ENCODE results near the gene SLC35F2. TPM values are rescaled to one million over a fixed set of nuclear protein-coding genes. Genes with fewer than 3 reads are reported as not detected.

The SLC35F2 gene
- polyA plus RNA-seq, 1 donor from 2014 or later: 0.59 TPM

DNA sequence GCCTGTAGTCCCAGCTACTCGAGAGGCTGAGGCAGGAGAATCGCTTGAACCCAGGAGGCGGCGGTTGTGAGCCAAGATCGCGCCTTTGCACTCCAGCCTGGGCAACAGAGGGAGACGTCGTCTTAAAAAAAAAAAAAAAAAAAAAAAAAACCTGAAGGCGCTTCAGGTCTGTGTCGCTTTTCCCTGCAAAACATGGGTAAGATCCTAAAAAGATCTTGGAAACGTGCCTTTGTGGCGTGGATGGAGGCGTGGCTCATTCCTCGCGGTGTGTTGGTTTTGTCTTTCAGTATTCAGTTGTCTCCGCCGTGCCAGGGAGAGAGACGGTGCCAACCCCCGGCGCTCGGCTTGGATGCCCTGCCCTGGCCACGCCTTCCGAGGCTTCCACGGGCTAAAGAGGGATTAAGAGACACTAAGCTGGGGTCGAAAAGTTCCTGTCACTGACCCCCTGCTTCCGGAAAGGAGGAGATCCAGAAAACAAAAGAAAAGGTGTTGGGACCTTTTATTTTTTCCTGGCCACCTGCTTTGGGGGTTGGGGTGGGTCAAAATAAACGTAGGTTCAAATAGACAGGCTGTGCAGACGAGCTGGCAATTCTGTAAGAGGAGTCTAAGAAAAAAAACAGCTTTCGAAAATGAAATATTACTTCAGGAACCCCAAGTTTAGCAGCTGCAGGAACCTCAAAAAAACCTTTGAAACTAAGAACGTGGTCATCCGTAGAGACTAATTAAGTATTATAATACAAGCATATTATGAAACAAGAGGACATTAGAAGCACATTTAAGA lies 1.1 kb upstream of the SLC35F2 start:
- no peaks in the 10 kb centered on the region for H3F3A ChIP-seq (ENCODE audit: insufficient read depth, low read length, poor library complexity, severe bottlenecking)
- H3K27me3 ChIP-seq (ENCODE audit: insufficient read depth, low read depth, low read length): peaks cover 45% of the 10 kb centered on the region
- no peak overlapping the region for H3K27ac ChIP-seq (ENCODE audit: low read length)
- no peaks in the 10 kb centered on the region for H3K9me3 ChIP-seq (ENCODE audit: low read length)
- peak overlapping the region; percentile 55 for H3K4me2 ChIP-seq (ENCODE audit: low read length)
- no peaks in the 10 kb centered on the region for H4K20me1 ChIP-seq (ENCODE audit: insufficient read depth)
- no peaks in the 10 kb centered on the region for H3K36me3 ChIP-seq (ENCODE audit: insufficient read depth, low read length)
- H3K9me2 ChIP-seq (ENCODE audit: insufficient read depth, low read length): no peaks in the 10 kb centered on the region
- no peak overlapping the region for H3K9ac ChIP-seq (ENCODE audit: low read length)
- TF ChIP-seq, protein P1, sequence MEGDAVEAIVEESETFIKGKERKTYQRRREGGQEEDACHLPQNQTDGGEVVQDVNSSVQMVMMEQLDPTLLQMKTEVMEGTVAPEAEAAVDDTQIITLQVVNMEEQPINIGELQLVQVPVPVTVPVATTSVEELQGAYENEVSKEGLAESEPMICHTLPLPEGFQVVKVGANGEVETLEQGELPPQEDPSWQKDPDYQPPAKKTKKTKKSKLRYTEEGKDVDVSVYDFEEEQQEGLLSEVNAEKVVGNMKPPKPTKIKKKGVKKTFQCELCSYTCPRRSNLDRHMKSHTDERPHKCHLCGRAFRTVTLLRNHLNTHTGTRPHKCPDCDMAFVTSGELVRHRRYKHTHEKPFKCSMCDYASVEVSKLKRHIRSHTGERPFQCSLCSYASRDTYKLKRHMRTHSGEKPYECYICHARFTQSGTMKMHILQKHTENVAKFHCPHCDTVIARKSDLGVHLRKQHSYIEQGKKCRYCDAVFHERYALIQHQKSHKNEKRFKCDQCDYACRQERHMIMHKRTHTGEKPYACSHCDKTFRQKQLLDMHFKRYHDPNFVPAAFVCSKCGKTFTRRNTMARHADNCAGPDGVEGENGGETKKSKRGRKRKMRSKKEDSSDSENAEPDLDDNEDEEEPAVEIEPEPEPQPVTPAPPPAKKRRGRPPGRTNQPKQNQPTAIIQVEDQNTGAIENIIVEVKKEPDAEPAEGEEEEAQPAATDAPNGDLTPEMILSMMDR (IDR thresholded peaks at IDR 0.05; ENCODE audit: poor library complexity, severe bottlenecking): no peak
- no peaks in the 10 kb centered on the region for H3K79me2 ChIP-seq (replicated peaks; ENCODE audit: insufficient read depth, low read length)
- peak overlapping the region; percentile 77 for H3K4me3 ChIP-seq (ENCODE audit: low read length)
- no peak overlapping the region for H2AFZ ChIP-seq (ENCODE audit: low read depth, low read length)

DNA sequence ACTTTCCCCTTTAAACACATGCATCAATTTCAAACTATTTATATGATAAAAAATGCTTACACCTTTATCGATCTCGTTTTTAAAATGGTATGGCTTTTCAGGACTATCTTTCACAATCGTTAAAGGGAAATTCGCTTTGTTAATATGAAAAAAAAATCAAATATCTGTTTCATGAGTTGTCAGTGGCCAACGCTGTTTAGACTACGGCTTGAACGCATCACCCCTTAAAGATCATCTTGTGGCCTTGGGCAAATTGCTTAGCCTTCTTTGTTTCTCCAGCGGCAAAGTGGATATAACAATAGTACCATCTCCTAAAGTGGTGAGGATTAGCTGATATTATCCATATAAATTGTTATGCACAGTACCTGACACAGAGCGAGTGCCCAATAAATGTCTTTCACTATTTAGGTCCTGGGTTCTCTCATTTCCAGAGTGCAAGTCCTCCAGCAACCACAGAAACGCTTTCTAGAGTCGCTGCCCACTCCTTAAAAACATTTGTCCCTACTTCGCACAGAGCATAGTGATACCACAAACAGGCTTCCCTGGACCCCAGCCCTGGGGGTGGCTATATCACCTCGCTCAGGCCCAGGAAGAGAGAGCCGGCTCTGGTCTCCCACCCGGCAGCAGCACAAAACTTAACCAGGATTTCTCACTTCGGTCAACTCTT lies 904 bp downstream of the SLC35F2 start:
- Histone ChIP-seq H3K4me3 (ENCODE audit: low read length) (peak overlapping the region; percentile 77), H3K27me3 (ENCODE audit: insufficient read depth, low read depth, low read length) (peaks cover 45% of the 10 kb centered on the region), H3K27ac (ENCODE audit: low read length) (no peak overlapping the region), H3K4me2 (ENCODE audit: low read length) (peak overlapping the region; percentile 43), H3K79me2 (replicated peaks; ENCODE audit: insufficient read depth, low read length) (no peaks in the 10 kb centered on the region), H3K9me3 (ENCODE audit: low read length) (no peaks in the 10 kb centered on the region), H4K20me1 (ENCODE audit: insufficient read depth) (no peaks in the 10 kb centered on the region), H3K36me3 (ENCODE audit: insufficient read depth, low read length) (no peaks in the 10 kb centered on the region), H3K9me2 (ENCODE audit: insufficient read depth, low read length) (no peaks in the 10 kb centered on the region), H3K9ac (ENCODE audit: low read length) (no peak overlapping the region), H3F3A (ENCODE audit: insufficient read depth, low read length, poor library complexity, severe bottlenecking) (no peaks in the 10 kb centered on the region), H2AFZ (ENCODE audit: low read depth, low read length) (no peak overlapping the region)
- TF ChIP-seq, protein P2, sequence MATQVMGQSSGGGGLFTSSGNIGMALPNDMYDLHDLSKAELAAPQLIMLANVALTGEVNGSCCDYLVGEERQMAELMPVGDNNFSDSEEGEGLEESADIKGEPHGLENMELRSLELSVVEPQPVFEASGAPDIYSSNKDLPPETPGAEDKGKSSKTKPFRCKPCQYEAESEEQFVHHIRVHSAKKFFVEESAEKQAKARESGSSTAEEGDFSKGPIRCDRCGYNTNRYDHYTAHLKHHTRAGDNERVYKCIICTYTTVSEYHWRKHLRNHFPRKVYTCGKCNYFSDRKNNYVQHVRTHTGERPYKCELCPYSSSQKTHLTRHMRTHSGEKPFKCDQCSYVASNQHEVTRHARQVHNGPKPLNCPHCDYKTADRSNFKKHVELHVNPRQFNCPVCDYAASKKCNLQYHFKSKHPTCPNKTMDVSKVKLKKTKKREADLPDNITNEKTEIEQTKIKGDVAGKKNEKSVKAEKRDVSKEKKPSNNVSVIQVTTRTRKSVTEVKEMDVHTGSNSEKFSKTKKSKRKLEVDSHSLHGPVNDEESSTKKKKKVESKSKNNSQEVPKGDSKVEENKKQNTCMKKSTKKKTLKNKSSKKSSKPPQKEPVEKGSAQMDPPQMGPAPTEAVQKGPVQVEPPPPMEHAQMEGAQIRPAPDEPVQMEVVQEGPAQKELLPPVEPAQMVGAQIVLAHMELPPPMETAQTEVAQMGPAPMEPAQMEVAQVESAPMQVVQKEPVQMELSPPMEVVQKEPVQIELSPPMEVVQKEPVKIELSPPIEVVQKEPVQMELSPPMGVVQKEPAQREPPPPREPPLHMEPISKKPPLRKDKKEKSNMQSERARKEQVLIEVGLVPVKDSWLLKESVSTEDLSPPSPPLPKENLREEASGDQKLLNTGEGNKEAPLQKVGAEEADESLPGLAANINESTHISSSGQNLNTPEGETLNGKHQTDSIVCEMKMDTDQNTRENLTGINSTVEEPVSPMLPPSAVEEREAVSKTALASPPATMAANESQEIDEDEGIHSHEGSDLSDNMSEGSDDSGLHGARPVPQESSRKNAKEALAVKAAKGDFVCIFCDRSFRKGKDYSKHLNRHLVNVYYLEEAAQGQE (IDR thresholded peaks at IDR 0.05; ENCODE audit: borderline replicate concordance): no peak
- no peak for TF ChIP-seq MXI1 (conservative IDR thresholded peaks at IDR 0.05; ENCODE audit: poor library complexity, severe bottlenecking)

DNA sequence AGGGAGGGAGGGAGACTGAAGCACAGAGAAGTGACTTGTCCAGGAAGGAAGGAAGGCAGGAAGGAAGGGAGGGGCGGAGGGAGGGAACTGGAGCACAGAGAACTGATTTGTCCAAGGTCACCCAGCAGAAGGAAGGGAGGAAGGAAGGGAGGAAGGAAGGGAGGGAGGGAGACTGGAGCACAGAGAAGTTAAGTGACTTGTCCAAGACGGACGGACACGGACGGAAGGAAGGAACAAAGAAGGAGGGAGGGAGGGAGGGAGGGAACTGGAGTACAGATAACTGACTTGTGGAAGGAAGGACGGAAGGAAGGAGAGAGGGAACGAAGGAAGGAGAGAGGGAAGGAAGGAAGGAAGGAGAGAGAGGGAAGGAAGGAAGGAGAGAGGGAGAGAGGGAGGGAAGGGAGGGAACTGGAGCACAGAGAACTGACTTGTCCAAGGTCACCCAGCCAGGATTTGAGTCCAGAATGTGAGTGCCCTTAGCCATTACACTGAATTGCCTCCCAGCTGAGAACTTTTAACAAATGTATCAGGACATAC lies 1.5 kb downstream of the SLC35F2 start:
- Histone ChIP-seq H3K9me3 (ENCODE audit: low read length) (no peaks in the 10 kb centered on the region), H3K4me2 (ENCODE audit: low read length) (no peak overlapping the region), H3K79me2 (replicated peaks; ENCODE audit: insufficient read depth, low read length) (no peaks in the 10 kb centered on the region), H2AFZ (ENCODE audit: low read depth, low read length) (no peak overlapping the region), H3K27me3 (ENCODE audit: insufficient read depth, low read depth, low read length) (peaks cover 45% of the 10 kb centered on the region), H3K9me2 (ENCODE audit: insufficient read depth, low read length) (no peaks in the 10 kb centered on the region), H3K4me3 (ENCODE audit: low read length) (no peak overlapping the region), H3K27ac (ENCODE audit: low read length) (no peak overlapping the region), H3K36me3 (ENCODE audit: insufficient read depth, low read length) (no peaks in the 10 kb centered on the region), H3F3A (ENCODE audit: insufficient read depth, low read length, poor library complexity, severe bottlenecking) (no peaks in the 10 kb centered on the region), H3K9ac (ENCODE audit: low read length) (no peak overlapping the region), H4K20me1 (ENCODE audit: insufficient read depth) (no peaks in the 10 kb centered on the region)
- TF ChIP-seq EZH2 (IDR thresholded peaks at IDR 0.05; ENCODE audit: borderline replicate concordance, insufficient read depth, low read length, poor library complexity, severe bottlenecking) (no peak), EP300 (conservative IDR thresholded peaks at IDR 0.05; ENCODE audit: poor library complexity, severe bottlenecking) (no peak), TAF1 (IDR thresholded peaks at IDR 0.05; ENCODE audit: low read depth) (no peak), MXI1 (conservative IDR thresholded peaks at IDR 0.05; ENCODE audit: poor library complexity, severe bottlenecking) (no peak), RAD21 (conservative IDR thresholded peaks at IDR 0.05) (no peak), SMC3 (conservative IDR thresholded peaks at IDR 0.05; ENCODE audit: poor library complexity) (no peak)
- TF ChIP-seq, protein P2 (IDR thresholded peaks at IDR 0.05; ENCODE audit: borderline replicate concordance): no peak
- TF ChIP-seq, protein P1 (IDR thresholded peaks at IDR 0.05; ENCODE audit: poor library complexity, severe bottlenecking): no peak
